PFSK-1 (cell line): ENCODE data around the gene MTHFSD.

Experiments used
- FOXP2 ChIP-seq: optimal IDR thresholded peaks from 2 replicates; pipeline ENCODE3; 2011; ENCODE audit warnings: borderline replicate concordance, control low read depth, inconsistent platforms; ENCODE audit not compliant: insufficient read depth; ENCODE audit errors: extremely low read length, extremely low read depth
- POLR2AphosphoS5 ChIP-seq: IDR thresholded peaks from 2 replicates; pipeline ENCODE4 v1.6.1; 2012; ENCODE audit warnings: low read depth, mild to moderate bottlenecking, control low read depth, low read length, moderate library complexity
- REST ChIP-seq, 2 experiments: IDR thresholded peaks; 2 replicates each; pipeline versions ENCODE4 v1.6.1 to v1.8.0; 2011 to 2012; ENCODE audit warnings: low read depth in 2 of 2, low read length in 2 of 2, control low read depth in 1 of 2, inconsistent platforms in 1 of 2, mild to moderate bottlenecking in 1 of 2, moderate library complexity in 1 of 2; ENCODE audit not compliant: insufficient read depth in 1 of 2
- SIN3A ChIP-seq: IDR thresholded peaks from 2 replicates; pipeline ENCODE4 v1.6.1; 2012; ENCODE audit warnings: mild to moderate bottlenecking, low read length, moderate library complexity, borderline replicate concordance; ENCODE audit not compliant: insufficient read depth
- TAF1 ChIP-seq: IDR thresholded peaks from 2 replicates; pipeline ENCODE4 v1.6.1; 2012; ENCODE audit warnings: low read length, control low read depth, borderline replicate concordance; ENCODE audit not compliant: insufficient read depth

Gene MTHFSD

GRCh38 chr16:86534779-86535615, 20.0 kb downstream of the MTHFSD start:
- no peak for TF ChIP-seq REST (IDR thresholded peaks at IDR 0.05; ENCODE audit: insufficient read depth in 1 of 2, low read depth in 2 of 2, low read length in 2 of 2)
- TF ChIP-seq TAF1, result no peak
- TF ChIP-seq FOXP2, result no peak
- no peak for TF ChIP-seq POLR2AphosphoS5

DNA sequence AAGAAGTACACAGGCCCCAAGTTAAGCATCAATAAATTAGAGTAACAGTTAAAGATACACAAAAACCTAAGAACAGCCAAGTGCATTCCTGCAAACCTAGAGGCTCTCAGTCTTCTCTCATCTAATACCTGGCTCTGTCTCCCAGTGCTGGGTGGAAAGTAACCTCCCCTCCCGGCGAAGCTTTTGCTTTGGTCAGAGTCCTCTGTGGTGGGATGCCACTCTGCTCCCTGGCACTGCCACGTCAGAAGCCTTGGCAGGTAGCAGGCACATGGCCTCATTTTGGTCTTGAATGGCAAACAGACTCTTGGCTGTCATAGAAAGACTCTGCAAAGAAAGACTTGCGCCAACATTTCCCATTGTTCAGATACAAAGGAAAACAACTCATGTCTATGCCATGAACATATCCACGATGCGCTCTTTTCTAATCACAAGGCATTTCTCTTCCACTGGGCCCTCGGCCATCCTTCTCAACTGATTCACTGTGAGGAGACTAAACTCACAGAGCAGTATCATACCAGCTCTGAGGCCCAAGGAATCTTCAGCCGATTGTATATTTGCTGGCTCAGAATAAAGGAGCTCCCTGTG, 21.2 kb downstream of the MTHFSD start:
- TF ChIP-seq REST (IDR thresholded peaks at IDR 0.05; ENCODE audit: insufficient read depth in 1 of 2, low read depth in 2 of 2, low read length in 2 of 2), result no peak
- no peak for TF ChIP-seq FOXP2
- TF ChIP-seq POLR2AphosphoS5, result no peak
- TF ChIP-seq SIN3A, result no peak
- TF ChIP-seq TAF1, result no peak

DNA sequence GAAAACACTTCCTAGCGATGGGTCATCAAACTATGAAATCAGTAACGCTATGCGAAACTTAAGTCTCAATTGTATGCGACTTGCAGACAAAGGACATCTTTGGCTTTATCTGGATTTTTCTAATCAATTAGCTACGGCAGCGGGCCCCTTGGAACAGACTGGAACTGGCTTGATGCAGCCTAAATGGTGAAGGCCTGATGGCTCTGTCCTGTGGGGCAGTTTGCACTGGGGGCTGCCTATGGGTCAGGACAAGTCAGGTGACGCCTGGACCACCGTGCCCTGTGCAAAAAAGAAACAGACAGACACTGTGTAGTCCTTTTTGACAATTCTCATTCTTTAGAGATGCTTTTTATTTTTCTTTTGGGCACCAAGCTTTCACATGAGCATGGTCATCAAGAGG, 22.0 kb downstream of the MTHFSD start:
- no peak for TF ChIP-seq SIN3A
- TF ChIP-seq POLR2AphosphoS5, result no peak
- no peak for TF ChIP-seq REST (IDR thresholded peaks at IDR 0.05; ENCODE audit: insufficient read depth in 1 of 2, low read depth in 2 of 2, low read length in 2 of 2)
- TF ChIP-seq FOXP2, result no peak
- TF ChIP-seq TAF1, result no peak

DNA sequence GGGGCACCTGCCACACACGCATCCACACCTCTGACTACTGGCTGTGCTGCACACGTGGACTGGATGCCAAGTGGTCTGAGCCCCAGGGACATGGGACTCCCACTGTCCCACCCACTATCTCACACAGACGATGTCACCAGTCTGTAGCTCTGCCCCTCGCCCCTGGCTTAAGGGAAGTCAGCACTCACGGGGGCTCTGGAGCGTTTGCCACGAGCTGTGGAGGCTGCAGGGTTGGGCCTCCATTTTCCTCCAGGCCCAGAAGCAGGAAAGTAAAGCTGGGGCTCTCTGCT, 22.6 kb downstream of the MTHFSD start:
- no peak for TF ChIP-seq TAF1
- no peak for TF ChIP-seq POLR2AphosphoS5
- TF ChIP-seq SIN3A, result no peak

DNA sequence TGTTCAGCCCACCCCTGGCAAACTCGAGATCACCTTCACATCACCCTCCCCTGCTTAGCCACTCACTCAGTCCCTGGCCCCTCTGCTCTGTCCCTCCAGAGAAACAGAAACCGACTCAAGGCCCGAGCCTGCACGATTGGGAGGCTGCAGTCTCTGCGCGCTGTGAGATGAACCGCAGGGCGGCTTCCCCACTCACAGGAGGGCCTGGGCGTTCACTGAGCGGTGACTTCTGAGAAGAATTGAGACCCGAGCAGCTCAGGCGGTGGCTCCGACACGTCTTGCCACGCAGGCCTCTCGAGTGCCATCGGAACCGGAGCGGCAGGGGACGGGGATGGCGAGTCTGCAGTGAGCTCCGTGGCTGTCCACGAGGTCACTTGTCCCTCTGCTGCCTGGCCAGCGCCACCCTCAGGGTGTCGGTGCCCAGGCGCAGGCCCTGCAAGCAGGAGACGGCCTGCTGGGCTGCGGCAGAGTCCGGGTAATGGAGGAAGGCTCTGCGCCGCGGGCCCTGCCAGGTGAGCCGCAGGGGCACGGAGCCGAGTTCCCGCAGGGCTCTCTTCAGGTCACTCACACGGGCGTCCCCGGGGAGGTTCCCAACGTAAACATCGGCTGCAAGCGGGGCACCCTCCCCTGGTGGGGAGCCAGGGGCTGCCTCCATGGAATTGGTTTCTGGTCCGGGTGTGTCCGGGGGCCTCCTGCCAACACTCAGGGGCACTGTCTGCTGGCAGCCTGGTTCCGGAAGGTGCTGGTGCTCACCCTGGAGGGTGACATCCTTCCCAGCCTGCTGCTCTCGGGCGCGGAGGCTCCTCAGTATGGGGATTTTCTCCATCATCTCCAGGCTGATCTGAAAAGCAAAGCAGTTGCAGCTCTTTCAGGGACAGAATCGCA, 23.2 kb downstream of the MTHFSD start:
- no peak for TF ChIP-seq SIN3A
- TF ChIP-seq POLR2AphosphoS5, result no peak
- no peak for TF ChIP-seq TAF1
- no peak for TF ChIP-seq FOXP2
- no peak for TF ChIP-seq REST (IDR thresholded peaks at IDR 0.05; ENCODE audit: insufficient read depth in 1 of 2, low read depth in 2 of 2, low read length in 2 of 2)
